Measurements from ENCODE around the gene MLLT6.

MLLT6 gene

DNA sequence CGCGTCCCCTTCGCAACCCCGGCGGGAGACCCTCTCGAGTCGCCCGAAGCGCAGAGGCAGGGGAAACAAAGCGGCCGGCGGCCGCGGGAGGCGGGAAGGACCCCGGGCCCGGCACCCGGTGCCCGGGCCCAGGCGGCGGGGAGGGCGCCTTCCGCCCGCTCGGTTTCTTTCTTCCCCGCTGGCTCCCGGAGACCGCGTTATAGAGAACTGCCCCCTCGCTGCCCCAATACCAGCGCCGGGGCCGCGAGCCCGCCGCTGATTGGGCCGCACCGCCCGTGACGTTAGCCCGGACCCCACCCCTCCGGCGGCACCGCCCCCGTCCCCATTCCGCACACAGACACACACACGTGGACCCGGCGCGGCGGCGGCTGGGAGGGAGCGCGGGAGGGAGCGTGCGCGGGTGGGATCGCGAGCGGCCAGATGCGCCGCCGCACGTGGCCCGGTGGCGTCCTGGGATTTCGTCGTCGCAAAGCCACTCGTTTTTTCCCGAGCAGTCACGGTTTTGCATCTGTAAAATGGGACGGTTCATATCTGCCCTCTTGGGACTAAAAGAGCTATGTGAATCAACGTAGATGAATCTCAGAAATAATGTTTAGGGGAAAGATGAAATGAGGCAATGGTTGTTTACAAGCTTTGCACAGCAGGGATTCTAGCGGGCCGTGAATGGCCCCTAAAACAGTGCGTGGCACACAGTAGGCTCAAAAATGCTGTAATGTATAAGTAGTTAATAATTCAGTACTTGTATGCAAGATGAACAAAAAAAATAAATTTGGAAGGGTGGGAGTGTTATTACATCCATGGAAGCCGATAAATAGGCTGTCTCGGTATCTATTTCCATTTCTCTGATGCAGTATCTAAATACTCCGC lies 30.1 kb upstream of the MLLT6 start, which contains the start of gene EPOP:
EPOP (minus strand) TSS at position 209 of the 867 bp plus-strand sequence. CDS start 462 bp downstream, outside the sequence.
- peak; percentile 94 for DNase-seq (ENCODE audit: low spot score)

DNA sequence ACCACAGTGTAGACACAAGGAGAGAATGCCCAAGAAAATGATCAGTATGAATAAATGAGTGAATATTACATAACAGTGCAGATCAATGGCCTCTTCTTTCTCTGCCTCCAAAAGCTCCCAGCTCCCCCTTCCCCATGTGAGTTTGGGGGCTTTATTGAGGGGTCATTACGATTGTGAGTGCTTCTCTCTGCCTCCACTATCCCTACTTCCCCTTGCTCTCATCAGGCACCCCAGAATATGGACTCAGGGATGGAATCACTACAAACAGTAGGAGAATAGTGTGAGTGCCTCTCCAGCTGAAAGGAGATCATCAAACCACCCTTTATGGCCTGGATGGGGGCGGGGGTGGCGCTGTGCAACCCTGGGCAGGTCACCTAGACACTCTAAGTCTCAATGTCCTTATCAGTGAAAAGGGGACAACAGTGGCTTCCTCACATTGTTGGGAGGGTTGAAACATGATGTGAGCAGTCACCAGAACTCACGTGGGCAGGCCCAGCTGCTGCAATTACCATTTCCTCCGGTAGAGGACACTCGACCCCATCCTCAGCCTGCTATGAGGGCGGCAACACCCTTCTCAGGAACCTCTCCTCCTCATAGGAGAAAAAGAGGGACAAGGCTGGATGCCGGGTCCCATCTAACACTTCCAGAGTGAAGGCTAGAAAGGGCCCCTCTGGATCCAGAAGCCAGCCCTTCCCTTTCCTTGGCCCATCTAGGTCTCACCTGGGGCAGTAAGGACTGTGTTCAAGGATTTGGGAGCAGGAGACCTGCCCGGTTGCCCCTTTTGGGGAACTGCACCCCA lies 28.2 kb upstream of the MLLT6 start:
- DNase-seq (ENCODE audit: low spot score), result peak; percentile 94

DNA sequence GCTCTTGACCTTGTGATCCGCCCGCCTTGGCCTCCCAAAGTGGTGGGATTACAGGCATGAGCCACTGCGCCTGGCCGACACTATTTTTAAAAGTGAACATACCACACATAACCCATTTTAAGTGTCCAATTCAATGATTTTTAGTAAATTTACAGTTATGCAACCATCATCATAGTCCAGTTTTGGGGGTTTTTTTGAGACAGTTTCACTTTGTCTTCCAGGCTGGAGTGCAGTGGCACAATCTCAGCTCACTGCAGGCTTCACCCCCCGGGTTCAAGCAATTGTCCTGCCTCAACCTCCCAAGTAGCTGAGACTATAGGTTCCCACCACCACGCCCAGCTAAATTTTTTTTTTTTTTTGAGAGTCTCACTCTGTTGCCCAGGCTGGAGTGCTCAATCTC lies 27.3 kb upstream of the MLLT6 start:
- DNase-seq (ENCODE audit: low spot score), result no peak

DNA sequence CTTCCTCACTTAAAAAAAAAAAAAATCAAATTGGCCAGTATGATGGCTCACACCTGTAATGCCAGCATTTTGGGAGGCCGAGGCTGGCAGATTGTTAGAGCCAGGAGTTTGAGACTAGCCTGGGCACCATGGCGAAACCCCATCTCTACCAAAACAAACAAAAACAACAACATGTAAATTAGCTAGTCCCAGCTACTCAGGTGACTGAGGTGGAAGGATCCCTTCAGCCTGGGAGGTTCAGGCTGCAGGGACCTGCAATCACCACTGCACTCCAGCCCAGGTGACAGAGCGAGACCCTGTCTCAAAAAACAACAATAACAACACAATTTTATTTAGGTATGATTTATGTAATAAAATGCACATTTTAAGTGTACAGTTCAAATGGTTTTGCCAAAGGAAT lies 24.0 kb upstream of the MLLT6 start:
- DNase-seq (ENCODE audit: low spot score), result no peak

DNA sequence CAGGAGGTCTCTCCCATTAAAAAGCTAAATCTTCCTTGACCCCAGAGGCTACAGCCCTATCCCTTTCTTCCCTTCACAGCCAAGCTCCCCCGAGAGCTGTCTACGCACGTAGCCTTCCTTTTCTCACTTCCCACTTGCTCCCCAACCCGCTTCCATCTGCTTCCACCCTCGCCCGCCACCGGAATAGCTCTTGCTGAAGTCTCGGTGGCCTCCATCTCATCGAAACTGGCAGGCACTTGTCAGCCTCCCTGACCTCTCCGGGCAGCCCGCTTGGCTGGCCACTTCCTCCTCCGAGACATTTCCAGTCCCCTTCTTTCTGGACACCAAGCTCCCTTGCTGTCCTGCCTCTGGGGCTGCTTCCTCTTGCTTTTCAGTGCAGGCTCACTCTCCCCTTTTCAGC lies 19.6 kb upstream of the MLLT6 start:
- DNase-seq (ENCODE audit: low spot score), result no peak

DNA sequence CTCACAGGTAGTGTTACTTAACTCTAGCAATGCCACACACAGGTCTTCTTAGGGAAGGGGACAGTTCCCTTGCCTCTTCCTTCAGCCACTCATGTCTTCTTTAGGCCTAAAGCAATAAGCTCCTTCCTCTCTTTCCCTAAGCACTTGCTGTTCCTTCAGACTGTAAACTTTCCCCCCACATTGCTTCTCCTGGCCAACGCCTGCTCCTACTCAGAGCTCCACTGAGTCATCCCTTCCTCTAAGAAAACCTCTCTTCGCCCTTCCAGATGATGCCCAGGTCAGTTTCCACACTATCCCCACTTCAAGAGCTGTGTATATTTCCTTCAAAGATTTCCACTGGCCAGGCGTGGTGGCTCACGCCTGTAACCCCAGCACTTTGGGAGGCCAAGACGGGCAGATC lies 17.8 kb upstream of the MLLT6 start:
- DNase-seq (ENCODE audit: low spot score), result peak; percentile 47

DNA sequence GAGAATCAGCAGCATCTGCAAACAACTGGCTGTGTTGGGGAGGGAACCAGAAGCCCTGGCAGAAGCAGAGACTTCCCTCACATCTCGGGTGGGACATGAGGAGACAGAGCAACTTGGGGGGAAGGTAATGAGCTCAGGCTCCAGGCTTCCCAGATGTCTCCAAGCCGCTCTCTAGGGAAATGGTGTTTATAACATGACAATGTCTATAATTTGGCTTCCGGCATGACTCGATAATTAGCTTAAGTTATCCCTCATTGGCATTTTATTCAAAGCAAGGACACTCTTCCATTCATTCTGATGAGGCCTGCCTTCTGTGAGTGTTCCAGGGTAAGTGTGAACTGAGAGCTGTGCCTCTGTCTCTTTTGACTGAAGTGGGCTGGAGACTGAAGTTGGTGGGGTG lies 14.7 kb upstream of the MLLT6 start:
- DNase-seq (ENCODE audit: low spot score), result no peak

DNA sequence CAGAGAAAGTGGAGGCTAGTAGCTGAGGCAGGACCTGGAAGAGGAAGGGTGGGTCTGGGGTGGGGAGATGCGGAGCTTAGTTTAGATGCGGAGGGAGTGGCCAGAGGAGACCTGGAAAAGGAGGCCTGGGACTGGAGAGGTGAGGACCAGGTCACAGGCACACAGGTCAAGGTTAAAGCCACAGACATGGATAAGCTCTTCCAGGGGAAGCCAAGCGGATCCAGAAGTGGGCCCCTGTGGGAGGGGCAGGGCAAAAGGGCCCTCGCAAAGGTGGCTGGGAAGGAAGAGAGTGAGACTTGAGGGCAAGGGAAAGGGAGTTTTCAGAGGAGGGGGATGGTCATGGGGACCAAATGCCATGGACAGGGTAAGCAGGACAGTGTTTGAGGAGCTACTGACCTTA lies 13.9 kb upstream of the MLLT6 start:
- DNase-seq (ENCODE audit: low spot score), result no peak

DNA sequence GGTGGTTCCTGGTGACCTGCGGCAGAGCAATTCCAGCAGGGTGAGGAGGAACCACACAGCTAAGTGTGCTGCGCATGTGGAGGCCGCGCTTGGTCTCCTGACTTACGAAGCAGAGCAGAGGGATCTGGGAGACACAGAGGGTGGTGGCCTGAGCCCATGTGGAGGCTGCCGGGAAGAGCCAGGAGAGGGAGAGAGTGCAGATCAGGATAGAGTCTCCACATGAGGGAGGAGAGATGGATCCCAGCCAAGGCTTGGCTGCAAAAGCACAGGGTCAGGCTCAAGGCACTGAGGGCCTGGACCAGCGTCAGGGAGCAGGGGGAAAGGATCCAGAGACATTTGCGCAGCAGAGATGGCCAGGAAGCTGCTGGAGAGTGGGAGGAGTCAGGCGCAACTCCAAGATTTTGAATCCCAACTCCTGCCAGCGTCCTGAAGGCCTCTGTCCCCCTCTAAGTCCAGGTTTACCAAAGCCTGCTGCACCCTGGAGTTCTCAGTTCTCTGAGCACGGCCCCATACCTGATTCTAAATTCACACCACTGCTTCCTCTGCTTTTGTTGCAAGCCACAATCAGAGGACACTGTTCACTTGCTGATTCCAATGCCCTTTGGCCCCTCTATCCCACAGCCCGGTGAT lies 11.3 kb upstream of the MLLT6 start:
- peak; percentile 68 for DNase-seq (ENCODE audit: low spot score)

DNA sequence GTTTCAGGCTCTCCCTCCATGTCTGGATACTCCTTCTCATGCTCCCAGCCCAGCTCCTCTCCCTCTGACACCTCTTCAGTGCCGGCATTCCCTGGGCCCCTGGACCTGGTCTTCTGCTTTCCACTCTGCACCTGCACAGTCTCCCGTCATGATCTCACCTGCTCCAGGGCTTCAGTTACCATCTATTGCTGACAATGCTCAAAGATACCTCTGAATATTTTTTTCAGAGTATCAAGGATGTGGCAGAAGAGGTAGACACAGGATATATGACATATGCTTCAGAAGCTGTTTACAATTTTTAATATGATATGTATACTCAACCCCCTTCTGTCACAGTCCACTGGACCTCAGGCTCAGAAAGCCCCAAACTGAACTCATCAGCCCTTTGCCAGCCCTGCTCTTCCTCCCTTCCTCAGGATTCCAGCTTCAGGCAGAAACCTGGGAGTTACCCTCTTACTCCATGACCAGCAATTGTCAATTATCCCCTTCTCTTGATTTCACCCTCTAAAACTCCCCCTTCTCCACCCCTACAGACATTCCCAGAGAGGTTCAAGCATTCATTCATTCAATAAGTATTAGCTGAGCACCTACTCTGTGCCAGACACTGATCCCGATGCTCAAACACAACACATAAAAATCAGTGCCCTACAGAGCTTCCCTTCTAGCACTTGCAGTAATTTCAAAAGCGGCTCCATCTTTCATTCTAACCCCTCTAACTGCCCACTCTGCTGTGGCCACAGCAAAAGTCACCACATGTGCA lies 7.8 kb upstream of the MLLT6 start:
- no peak for DNase-seq (ENCODE audit: low spot score)

DNA sequence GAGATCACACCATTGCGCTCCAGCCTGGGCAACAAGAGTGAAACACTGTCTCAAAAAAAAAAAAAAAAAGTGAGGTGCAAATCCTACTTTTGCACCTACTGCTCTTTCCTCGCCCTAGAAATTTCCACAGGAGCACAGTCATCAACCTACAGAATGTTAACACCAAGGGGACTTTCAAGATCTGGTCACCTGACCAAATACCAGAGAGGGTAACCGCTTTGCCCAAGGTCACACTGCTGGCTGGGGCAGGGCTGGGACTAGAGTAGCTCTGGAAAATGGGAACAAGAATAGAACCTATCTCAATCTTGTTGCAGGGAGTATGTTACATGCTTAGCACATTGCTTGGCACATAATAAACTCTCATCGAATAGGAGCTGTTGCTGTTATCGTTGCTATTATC lies 6.3 kb upstream of the MLLT6 start:
- no peak for DNase-seq (ENCODE audit: low spot score)

DNA sequence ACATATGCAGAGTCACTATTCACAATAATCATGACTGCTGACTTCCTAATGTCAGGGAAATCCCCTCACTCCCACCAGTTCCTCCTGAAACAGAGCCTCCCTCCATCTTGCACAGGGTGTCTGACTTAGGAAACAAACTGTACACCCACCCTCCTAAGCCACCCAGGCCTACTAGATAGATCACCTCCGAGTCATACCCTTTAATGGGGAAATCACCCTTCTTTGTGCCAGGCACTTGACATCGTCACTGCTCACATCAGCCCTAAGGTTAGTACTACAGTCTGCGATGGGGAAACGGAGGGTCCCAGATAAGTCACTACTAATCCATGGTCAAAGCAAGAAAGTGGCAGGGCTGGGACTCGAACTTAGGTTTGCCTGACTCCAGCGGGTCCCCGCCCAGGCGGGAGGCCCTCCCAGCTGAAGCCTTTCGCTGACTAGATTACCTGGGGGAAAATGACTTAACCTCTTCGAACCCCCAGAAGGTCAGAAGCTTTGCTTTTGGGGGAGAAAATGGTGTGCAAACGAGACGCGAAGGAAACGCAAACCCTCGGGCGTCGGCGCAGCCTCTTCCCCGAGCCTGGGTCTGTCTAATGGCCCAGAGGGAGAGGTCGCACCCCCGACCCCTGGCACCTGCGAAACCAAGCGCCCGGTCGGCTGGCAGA lies 3.4 kb upstream of the MLLT6 start:
- peak; percentile 9 for DNase-seq (ENCODE audit: low spot score)

DNA sequence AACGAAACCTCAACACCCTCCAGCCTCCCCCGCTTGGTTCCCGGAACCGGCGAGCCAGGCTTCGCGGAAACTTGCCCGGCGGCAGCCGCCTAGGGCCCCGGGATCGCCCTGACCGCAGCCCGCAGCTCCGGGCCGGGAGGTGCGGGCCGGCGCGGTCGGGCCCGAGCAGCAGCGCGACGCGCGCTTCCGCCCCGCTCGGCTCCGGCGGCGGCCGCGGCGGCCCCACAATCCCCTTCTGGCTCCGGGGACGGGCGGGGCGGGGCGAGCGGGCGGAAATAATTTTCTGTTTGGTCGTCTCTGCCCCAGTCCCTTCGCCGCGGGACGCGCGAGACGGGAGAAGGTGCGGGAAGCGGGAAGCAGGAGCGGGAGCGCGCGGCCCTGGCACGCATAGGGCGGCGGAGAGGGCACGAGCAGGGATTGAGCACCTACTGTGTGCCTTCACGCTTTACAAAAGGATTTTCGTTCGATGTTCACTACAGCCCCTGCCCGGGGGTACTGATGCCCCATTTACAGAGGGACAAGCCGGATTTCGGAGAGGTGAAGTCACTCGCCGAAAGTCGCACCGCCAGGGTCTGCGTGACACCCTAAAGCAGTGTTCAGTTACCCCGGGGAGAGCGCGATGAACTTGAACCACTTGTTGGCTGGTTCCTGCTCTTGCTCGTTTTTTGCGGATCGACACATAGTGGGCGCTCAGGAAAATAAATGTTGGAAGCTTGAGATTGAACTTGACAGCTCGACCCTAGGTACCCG lies 2.7 kb upstream of the MLLT6 start:
- DNase-seq (ENCODE audit: low spot score), result peak; percentile 87

DNA sequence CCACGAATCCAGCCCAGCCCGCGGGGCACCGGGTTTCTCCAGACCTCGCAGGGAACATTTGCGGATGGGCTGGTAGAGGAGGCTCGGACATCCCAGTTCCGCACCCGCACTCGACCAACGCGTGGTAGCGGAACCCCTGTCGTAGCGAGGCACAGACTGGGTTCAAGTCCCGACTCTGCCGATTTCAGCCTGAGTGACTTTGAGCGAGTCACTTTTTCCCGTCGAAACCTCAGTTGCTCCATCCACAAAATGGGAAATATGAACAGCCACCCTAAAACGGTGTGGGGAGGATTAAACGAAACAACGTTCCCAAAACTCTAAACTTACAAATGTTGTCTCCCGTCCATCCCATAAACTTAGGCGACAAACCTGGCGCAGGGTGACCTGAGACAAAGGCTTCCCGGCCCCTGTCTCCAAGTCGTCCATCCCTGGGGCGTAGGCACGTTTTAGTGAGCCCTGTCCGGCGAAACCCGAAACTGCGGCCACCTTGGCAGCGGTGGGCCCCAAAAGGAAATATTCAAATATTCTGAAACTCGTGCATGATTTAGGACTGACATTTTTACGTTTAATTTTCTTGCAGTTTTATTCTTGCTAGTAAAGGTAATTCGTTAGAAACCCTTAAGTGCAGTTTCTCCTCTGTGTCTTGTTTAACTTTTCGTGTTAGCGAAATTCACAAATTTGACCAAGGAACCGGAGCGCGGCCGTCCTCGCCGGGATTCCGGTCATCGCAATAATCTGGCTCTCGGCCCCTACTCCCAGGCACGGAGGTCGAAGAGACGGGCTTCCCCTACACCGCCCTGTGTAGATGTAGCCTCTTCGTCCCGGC lies 1.9 kb upstream of the MLLT6 start:
- DNase-seq (ENCODE audit: low spot score), result no peak

DNA sequence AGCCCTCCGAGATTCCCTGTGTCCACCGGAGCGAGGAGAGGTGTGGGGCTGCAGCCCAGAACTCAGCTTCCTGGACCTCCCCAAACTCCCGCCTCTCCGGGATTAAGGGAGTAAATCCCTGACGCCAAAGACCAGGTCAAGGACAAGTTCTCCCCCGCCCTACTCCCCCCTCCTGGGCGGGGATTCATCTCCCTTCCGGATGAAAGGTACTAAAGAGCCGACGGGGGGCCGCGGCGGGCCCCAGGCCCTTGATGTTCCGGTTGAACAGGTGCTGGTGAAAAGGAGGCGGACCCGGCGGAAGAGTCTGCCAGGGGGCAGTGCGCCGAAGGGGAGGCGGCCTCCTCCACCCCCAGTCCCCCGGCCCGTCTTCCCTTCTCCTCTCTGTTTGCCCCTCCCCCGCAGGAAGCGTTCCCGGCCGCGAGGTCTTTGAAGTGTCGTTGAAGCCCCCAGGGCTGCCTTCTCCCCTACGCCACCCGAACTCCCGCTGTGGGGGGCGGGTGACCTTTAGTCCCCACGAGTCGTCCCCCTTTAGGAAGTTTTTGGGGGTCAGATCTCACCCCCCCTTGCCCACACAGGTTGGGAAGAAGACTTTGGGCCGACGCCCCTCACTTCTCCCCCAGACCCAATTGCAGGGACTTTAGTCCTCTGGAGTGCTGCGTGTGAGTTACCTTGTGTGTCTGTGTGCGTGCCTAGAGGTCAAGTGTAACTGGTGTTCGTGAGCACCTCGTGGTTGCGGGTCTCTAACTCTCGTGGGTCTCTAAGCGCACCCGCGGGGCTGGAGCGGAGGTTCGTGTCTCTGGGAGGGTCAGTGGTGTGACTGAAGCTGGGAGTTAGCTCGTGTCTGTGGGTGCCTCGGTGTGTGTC lies 1.1 kb upstream of the MLLT6 start:
- no peak for DNase-seq (ENCODE audit: low spot score)

DNA sequence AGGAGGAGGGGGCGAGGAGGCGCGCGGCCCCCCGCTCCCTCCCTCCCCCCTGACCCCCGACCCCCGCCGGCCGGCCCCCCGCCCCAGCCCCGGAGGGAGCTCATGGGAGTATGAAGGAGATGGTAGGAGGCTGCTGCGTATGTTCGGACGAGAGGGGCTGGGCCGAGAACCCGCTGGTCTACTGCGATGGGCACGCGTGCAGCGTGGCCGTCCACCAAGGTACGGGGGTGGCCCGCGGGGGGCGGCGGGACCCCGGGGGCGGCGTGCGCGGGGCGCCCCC lies 390 bp downstream of the MLLT6 start:
- no peak for DNase-seq (ENCODE audit: low spot score)

DNA sequence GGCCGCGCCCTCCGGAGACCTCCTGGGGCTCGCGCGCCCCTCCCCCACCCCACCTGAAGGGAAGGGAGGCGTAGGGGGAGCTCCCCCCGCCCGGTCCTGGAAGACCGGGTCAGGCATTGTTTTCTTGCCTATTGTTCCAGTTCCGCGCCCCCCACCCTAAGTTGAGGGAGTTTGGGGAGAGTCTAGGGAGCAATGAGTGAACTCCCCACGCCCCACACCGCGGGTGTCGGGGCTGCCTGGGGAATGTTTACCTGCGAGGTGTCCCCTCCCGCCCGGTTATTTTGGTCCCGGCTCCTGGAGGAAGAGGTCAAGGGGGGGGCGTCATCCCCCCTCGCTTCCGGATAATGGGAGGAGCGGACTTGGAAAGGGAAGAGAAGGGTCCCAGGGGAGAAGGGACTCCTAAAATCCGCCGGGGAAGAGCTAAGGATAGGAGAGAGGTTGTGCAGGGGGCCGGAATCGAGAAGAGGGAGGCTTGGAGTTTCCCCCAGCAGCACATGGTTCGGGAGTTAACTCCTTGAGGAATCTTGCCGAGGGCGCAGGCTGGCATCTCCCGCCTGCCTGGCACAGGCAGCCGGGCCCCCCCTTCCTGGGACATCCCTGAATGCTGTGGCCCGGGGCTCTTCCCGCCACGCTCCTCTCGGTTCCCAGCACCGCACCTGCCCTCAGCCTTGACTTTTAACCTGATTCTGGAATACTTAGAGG lies 881 bp downstream of the MLLT6 start:
- peak; percentile 48 for DNase-seq (ENCODE audit: low spot score)

DNA sequence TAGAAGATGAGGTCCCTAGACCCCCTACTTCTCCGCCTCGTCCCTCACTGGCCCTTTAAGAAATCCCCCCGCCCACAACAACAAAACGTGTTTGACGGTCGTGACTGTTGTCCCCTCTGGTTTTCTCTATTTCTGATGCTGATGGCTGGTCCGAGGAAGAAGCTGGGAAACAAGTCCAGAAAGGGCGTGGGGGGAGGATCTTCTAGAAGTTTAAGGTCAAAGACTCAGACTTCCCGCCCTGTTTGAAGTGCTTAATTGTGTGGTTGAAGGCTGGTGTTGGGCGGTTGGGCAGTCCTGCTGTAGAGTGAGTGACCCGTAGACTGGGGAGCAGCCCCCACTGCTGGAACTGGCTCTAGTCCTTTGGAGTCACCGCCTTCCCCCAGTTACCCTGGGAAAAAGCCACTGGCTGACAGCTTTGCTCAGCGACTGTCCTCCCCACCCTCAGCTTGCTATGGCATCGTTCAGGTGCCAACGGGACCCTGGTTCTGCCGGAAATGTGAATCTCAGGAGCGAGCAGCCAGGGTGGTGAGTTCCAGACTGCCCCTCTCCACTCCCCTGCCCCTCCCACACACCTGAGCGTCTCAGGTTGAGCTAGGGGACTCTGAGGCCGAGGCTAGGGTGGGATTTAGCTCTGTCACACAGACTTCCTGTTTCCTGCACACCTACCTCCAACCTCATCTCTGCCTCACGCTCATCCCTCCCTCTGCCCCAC lies 1.6 kb downstream of the MLLT6 start:
- no peak for DNase-seq (ENCODE audit: low spot score)
